Urinary bladder (tissue), 4 donors: ENCODE results near the gene PCP2. TPM values are rescaled to one million over a fixed set of nuclear protein-coding genes. Genes with fewer than 3 reads are reported as not detected.

Source experiments
- DNase-seq: peaks from one replicate; pipeline ENCODE4 v3.0.0-alpha.2; 2015; ENCODE audit errors: extremely low spot score
- H3K27ac ChIP-seq: one replicate; pipeline ENCODE4 v1.5.1; 2013; ENCODE audit warnings: low read depth, mild to moderate bottlenecking, moderate library complexity
- H3K36me3 ChIP-seq: one replicate; pipeline ENCODE4 v1.6.1; 2013; ENCODE audit warnings: mild to moderate bottlenecking, moderate library complexity; ENCODE audit not compliant: insufficient read depth
- H3K4me1 ChIP-seq: one replicate; pipeline ENCODE4 v1.6.1; 2013; ENCODE audit warnings: mild to moderate bottlenecking, moderate library complexity; ENCODE audit not compliant: insufficient read depth
- H3K4me3 ChIP-seq: one replicate; pipeline ENCODE4 v1.5.1; 2013; ENCODE audit warnings: low read depth, low read length
- WGBS: extraction: QIAGEN DNeasy Blood & Tissue Kit; methylation state at CpG from one replicate; pipeline ENCODE4 v1.1.7; 2013; 5-methylcytosine and 5-hydroxymethylcytosine counted together
- polyA plus RNA-seq: library from polyadenylated mRNA; stranded (reverse); fragments of 200-250 nt; gene quantifications from one replicate; pipeline ENCODE4 v1.2.3, GENCODE V29; 2013
- small RNA-seq: library from RNA; depleted of rRNA; stranded (forward); fragments of <200 nt; gene quantifications from one replicate; pipeline ENCODE3, GENCODE V24; 2014
- total RNA-seq: library from RNA; depleted of rRNA; stranded (reverse); fragments of >200 nt; gene quantifications from one replicate; pipeline ENCODE4 v1.2.3, GENCODE V29; 2014
- donor health status: healthy with polysubstance abuse.
- donor health status: healthy.

Gene PCP2
- total and polyA plus RNA-seq, 2 donors, result 0.19 TPM; not detected in 1

DNA sequence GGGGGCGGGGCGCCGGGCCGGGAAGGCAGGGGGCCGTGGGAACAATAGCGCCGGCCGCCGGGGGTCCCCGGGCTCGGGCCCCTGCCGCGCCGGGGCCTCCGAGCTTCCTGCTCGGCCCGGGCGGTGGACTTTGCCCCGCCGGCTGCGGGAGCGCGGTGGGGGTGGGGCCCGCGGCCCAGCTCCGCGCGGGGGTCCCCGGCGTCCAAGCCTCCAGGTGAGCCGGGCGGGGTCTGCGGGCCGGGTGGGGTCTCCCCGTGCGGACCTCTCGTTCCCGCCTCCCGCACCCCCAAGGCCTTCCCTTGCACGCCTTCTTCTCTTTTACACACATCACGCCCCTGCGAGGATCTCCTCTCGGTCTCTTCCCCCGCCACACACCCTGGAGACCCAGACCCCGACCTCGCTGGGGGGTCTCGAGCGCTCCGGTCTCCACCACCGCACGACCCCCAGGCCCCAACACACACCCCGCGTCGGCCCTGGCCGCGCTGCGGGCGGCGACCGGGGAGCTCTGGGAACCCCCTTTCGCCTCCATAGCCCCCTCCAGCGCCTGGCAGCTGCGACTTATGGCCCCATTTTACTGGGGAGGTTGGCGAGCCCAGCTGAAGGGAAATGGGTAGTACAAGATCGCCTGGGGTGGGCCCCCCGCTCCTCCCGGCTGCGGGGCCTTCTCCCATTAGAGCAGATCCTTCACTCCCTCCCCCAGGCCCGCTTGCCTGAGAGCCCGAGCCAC, 37.1 kb downstream of the PCP2 start:
- DNase-seq, result no peak
- Histone ChIP-seq H3K4me3 (peak overlapping the region; percentile 63), H3K4me1 (peaks cover 4% of the 10 kb centered on the region), H3K36me3 (no peaks in the 10 kb centered on the region), H3K27ac (no peak overlapping the region)
- 2% methylated on average over 67 of the region's 70 CpGs for WGBS

DNA sequence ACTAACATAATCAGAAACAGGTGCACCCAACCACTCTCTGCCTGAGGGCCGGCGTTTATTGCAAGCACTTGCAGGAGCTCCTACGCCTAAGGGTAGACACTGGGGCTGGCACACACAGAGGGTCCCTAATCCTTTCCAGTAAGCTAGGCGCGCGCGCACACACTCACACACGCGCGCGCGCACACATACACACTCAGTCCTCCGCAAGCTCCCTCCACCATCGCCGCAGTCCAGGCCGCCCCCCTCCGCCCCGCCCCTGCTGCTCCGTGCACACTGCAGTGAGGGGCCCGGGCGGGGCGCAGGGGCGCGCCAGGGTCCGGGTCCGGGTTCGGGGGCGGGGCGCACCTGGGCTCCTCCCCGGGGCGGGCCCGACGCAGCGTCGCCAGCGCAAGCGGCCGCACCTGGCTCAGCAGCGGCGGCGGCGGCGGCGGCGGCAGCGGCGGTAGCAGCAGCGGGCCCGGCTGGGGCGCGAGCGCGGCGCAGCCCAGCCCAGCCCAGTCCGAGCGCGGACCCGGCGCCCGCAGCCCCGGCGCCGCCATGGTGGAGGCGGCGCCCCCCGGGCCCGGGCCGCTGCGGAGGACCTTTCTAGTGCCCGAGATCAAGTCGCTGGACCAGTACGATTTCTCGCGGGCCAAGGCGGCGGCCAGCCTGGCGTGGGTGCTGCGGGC, 37.9 kb downstream of the PCP2 start, which contains the start of gene CAMSAP3:
CAMSAP3 (plus strand) TSS at position 398 of the 668 bp plus-strand sequence; CDS start at position 538, 140 bp downstream.
- no peak within 1 kb of the TSS for H3K27ac ChIP-seq
- peak within 1 kb of the TSS; percentile 63 for H3K4me3 ChIP-seq
- no peaks in the 10 kb centered on the region for H3K36me3 ChIP-seq
- WGBS, result under 1% methylated on average over 78 of the region's 78 CpGs
- H3K4me1 ChIP-seq, result peaks cover 4% of the 10 kb centered on the region
- DNase-seq, result no peak

DNA sequence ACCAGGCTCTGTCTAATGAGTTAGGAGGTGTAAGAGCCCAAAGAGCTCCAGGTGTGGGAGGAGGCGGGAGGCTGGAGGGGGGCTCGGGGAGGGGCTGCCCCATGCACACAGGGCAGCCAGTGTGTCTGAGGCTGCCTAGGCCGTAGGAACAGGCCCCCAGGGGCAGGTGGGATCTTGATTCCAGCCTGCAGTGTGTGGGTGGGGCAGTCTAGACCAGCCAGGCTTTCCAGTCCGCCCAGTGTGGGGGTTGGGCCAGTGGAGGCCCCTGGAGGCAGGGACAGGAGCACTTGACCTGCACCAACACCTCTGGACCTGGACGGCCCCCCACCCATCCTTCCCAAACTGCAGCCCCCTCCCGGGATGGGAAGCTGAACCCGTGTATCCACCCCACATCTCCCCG, 43.3 kb downstream of the PCP2 start:
- Histone ChIP-seq H3K27ac (peak overlapping the region; percentile 33), H3K4me1 (no peaks in the 10 kb centered on the region), H3K4me3 (no peak overlapping the region), H3K36me3 (no peaks in the 10 kb centered on the region)
- no peak for DNase-seq
- 57% methylated on average over 8 of the region's 8 CpGs for WGBS

DNA sequence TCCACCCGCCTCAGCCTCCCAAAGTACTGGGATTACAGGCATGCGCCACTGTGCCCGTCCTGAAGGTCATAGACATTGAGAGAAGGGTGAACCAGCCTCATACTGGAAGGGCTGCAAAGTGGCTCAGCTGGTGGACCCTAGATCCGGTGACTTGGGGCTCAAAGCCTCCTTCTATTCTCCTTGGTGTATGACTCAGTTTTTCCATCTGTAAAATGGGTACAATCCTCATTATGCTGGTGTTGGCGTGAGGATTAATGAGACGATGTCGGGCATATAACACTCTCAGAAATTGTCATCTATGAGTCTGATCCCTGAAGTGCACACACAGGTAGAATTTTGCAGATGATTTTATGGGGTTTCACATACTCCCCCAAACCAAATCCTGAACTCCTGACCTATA, 43.7 kb downstream of the PCP2 start:
- 90% methylated on average over 7 of the region's 7 CpGs for WGBS
- H3K27ac ChIP-seq, result no peak overlapping the region
- DNase-seq, result no peak
- H3K4me1 ChIP-seq, result no peaks in the 10 kb centered on the region
- H3K4me3 ChIP-seq, result no peak overlapping the region
- no peaks in the 10 kb centered on the region for H3K36me3 ChIP-seq

DNA sequence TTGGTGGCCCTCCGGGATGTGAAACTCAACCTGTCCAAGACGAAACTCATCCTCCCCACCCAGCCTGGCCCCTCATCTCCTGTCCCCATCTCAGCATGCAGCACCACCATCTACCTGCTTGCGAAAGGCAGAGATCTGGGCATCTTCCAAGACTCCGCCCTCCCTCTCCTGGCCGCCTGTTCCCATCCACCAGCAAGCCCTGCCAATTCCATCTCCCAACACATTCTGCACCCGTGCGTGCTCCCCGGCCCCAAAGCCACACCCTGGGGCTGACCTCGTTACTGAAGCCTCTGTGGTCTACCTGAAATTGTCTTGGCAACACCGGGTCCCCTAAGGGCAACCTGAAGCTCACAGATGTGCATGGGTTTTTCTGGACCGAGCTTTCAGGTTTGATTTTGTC, 51.1 kb downstream of the PCP2 start:
- no peaks in the 10 kb centered on the region for H3K4me1 ChIP-seq
- WGBS, result 57% methylated on average over 11 of the region's 11 CpGs
- H3K36me3 ChIP-seq, result no peaks in the 10 kb centered on the region
- H3K4me3 ChIP-seq, result no peak overlapping the region
- H3K27ac ChIP-seq, result no peak overlapping the region
- no peak for DNase-seq

Small RNA genes lying within 50 kb of the gene (small RNA-seq; reads per million reads assigned to genes)
- not detected for gene MIR6792

Other genes starting within 250 kb of the PCP2 start
- 1.6 TPM for gene PEX11G, start 144.7 kb downstream of the PCP2 start, total RNA-seq
- gene PEX11G, start 144.7 kb downstream of the PCP2 start, polyA plus RNA-seq, result 5.2 TPM
- gene ZNF358, start 117.6 kb downstream of the PCP2 start, total RNA-seq, result 19.0 TPM
- 115 TPM for gene ZNF358, start 117.6 kb downstream of the PCP2 start, polyA plus RNA-seq
- gene MCOLN1, start 111.1 kb downstream of the PCP2 start, total RNA-seq, result 6.9 TPM
- gene MCOLN1, start 111.1 kb downstream of the PCP2 start, polyA plus RNA-seq, result 35.5 TPM
- gene PNPLA6, start 98.0 kb downstream of the PCP2 start, total RNA-seq, result 25.2 TPM
- gene PNPLA6, start 98.0 kb downstream of the PCP2 start, polyA plus RNA-seq, result 54.1 TPM
- gene CAMSAP3, start 37.9 kb downstream of the PCP2 start, total RNA-seq, result 0.90 TPM
- gene CAMSAP3, start 37.9 kb downstream of the PCP2 start, polyA plus RNA-seq, result 2.0 TPM
- gene XAB2, start 4.2 kb downstream of the PCP2 start, total RNA-seq, result 18.1 TPM
- gene XAB2, start 4.2 kb downstream of the PCP2 start, polyA plus RNA-seq, result 47.7 TPM
- 17.5 TPM for gene PET100, start 3.9 kb downstream of the PCP2 start, total RNA-seq
- gene PET100, start 3.9 kb downstream of the PCP2 start, polyA plus RNA-seq, result 61.8 TPM
- gene STXBP2, start 3.4 kb upstream of the PCP2 start, total RNA-seq, result 9.9 TPM
- gene STXBP2, start 3.4 kb upstream of the PCP2 start, polyA plus RNA-seq, result 25.3 TPM
- gene RETN, start 35.3 kb upstream of the PCP2 start, total RNA-seq, result 2.3 TPM
- gene RETN, start 35.3 kb upstream of the PCP2 start, polyA plus RNA-seq, result 17.8 TPM
- gene MCEMP1, start 43.4 kb upstream of the PCP2 start, total RNA-seq, result 0.26 TPM
- gene MCEMP1, start 43.4 kb upstream of the PCP2 start, polyA plus RNA-seq, result 1.1 TPM
- 21.6 TPM for gene TRAPPC5, start 47.1 kb upstream of the PCP2 start, total RNA-seq
- gene TRAPPC5, start 47.1 kb upstream of the PCP2 start, polyA plus RNA-seq, result 112 TPM
- gene FCER2, start 68.4 kb upstream of the PCP2 start, total RNA-seq, result 0.21 TPM
- 0.90 TPM for gene FCER2, start 68.4 kb upstream of the PCP2 start, polyA plus RNA-seq
- 0.48 TPM for gene CLEC4G, start 98.4 kb upstream of the PCP2 start, total RNA-seq
- 1.1 TPM for gene CLEC4G, start 98.4 kb upstream of the PCP2 start, polyA plus RNA-seq
- 6.2 TPM for gene CD209, start 113.8 kb upstream of the PCP2 start, total RNA-seq
- 5.3 TPM for gene CD209, start 113.8 kb upstream of the PCP2 start, polyA plus RNA-seq
- not detected for gene CLEC4M, start 129.5 kb upstream of the PCP2 start, total RNA-seq
- not detected for gene CLEC4M, start 129.5 kb upstream of the PCP2 start, polyA plus RNA-seq
- gene EVI5L, start 196.5 kb upstream of the PCP2 start, total RNA-seq, result 7.8 TPM
- 21.1 TPM for gene EVI5L, start 196.5 kb upstream of the PCP2 start, polyA plus RNA-seq
- gene PRR36, start 240.7 kb upstream of the PCP2 start, total RNA-seq, result 0.11 TPM
- 0.10 TPM for gene PRR36, start 240.7 kb upstream of the PCP2 start, polyA plus RNA-seq